ENCODE results near the gene LPCAT2.

The LPCAT2 gene

DNA sequence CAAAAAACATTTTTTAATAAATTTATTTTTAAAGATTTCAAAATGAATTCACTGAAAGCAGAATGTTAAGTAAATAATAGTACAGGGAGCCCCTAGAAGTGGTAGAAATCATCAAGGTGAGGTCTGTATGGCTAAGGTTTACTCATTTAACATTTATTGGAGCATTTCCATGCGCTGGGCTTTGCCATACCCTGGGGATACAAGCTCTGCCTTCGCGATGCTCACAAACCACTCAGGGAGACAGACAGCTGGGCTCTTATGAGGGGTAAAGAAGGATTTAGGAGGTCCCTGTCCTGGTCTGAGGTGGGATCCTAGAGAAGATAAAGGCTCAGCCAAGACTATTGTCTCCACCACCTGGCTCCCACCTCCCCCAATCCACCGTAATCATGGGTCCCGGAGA lies 11.3 kb upstream of the LPCAT2 start:
- DNase-seq (ENCODE audit: low read depth) = no peak
- TF ChIP-seq, protein P1, sequence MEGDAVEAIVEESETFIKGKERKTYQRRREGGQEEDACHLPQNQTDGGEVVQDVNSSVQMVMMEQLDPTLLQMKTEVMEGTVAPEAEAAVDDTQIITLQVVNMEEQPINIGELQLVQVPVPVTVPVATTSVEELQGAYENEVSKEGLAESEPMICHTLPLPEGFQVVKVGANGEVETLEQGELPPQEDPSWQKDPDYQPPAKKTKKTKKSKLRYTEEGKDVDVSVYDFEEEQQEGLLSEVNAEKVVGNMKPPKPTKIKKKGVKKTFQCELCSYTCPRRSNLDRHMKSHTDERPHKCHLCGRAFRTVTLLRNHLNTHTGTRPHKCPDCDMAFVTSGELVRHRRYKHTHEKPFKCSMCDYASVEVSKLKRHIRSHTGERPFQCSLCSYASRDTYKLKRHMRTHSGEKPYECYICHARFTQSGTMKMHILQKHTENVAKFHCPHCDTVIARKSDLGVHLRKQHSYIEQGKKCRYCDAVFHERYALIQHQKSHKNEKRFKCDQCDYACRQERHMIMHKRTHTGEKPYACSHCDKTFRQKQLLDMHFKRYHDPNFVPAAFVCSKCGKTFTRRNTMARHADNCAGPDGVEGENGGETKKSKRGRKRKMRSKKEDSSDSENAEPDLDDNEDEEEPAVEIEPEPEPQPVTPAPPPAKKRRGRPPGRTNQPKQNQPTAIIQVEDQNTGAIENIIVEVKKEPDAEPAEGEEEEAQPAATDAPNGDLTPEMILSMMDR (conservative IDR thresholded peaks at IDR 0.05; ENCODE audit: low read depth, low read length) = no peak
- H3K4me3 ChIP-seq (ENCODE audit: low read depth, low read length) = no peak overlapping the region

- TF ChIP-seq, protein P1 (conservative IDR thresholded peaks at IDR 0.05; ENCODE audit: low read depth, low read length) = no peak
- H3K4me3 ChIP-seq (ENCODE audit: low read depth, low read length) = no peak overlapping the region
- no peak for DNase-seq (ENCODE audit: low read depth)
Measured at GRCh38 chr16:55498101-55498500, 10.8 kb upstream of the LPCAT2 start.

DNA sequence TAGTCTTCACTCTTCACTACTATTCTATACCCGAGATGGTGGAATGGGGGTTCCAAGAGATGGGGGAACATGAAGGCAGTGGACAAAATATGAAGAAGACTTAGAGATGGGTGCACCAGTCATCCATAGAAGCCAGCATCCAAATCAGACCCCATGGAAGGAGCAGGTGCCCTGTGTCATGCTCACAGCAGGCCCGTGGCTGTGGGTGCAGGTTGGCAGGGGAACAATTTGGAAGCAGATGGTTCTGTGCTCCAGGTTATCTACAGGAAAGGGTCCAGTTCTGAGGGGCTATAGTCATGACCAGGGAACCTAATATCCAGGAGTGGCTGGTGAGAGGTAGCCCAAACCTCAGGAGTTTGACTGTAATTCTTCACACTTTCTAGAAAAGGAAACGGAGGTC lies 9.6 kb upstream of the LPCAT2 start:
- no peak overlapping the region for H3K4me3 ChIP-seq (ENCODE audit: low read depth, low read length)
- TF ChIP-seq, protein P1 (conservative IDR thresholded peaks at IDR 0.05; ENCODE audit: low read depth, low read length) = no peak
- DNase-seq (ENCODE audit: low read depth) = no peak

- no peak overlapping the region for H3K4me3 ChIP-seq (ENCODE audit: low read depth, low read length)
- TF ChIP-seq, protein P1 (conservative IDR thresholded peaks at IDR 0.05; ENCODE audit: low read depth, low read length) = peak; percentile 1
- peak; percentile 98 for DNase-seq (ENCODE audit: low read depth)
Measured at GRCh38 chr16:55499951-55500529, 8.8 kb upstream of the LPCAT2 start.

GRCh38 chr16:55500530-55501011 lies 8.3 kb upstream of the LPCAT2 start:
- TF ChIP-seq, protein P1 (conservative IDR thresholded peaks at IDR 0.05; ENCODE audit: low read depth, low read length) = no peak
- DNase-seq (ENCODE audit: low read depth) = peak; percentile 50
- no peak overlapping the region for H3K4me3 ChIP-seq (ENCODE audit: low read depth, low read length)

GRCh38 chr16:55501549-55502322 lies 7.1 kb upstream of the LPCAT2 start:
- no peak overlapping the region for H3K4me3 ChIP-seq (ENCODE audit: low read depth, low read length)
- DNase-seq (ENCODE audit: low read depth) = no peak
- TF ChIP-seq, protein P1 (conservative IDR thresholded peaks at IDR 0.05; ENCODE audit: low read depth, low read length) = peak; percentile 56

All from choroid plexus epithelial cell (primary cell).